ENCODE data around the gene CES2.
"Not testable (repeated sequence)": the region's sequence is repeated elsewhere in the genome, so short reads cannot be mapped to it uniquely, and the experiment has no call there.

CES2 gene

DNA sequence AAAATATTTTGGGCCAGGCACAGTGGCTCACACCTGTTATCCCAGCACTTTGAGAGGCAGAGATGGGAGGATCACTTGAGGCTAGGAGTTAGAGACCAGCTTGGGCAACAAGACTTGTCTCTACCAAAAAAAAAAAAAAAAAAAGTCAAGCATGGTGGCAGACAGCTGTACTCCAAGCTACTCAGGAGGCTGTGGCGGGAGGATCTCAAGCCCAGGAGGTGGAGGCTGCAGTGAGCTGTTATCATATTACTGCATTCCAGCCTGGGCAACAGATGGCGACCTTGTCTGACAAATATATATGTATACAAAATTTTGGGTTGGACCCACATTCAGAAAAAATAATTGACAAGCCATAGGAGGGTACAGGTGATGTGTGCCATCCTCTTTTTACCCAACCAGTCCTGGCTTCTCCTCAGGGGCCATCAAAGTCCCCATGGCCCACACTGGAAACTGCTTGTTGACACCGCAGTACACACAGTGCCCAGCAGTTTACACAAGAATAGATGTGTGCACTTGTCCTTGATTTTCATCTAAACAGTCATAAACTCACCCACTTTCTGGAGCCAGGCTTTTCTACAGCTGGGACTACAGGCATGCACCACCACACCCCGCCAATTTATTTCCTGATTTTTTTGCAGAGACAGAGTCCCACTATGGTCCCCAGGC is 1.7 kb downstream of the CES2 start:
- DNase-seq, result no peak

DNA sequence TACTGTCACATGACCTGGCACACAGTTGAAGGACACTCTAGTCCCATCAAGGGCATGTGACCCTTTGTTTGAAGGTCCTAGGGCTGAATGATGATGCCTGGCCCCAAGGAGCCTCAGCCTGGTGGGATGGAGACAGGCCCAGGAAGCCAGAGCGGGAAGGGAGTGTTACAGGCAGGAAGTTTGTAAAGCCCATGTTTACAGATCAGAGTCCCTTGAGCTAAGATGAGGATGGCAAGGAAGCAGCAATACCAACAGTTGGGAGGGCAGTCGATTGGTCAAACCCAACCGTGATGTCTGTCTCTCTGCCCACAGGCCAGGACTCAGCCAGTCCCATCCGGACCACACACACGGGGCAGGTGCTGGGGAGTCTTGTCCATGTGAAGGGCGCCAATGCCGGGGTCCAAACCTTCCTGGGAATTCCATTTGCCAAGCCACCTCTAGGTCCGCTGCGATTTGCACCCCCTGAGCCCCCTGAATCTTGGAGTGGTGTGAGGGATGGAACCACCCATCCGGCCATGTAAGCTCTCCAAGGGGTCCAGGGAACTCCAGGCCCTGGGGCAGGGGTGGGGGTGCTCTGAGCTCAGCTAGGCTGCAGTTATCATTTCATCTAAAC is 2.5 kb downstream of the CES2 start:
- no peak for DNase-seq

DNA sequence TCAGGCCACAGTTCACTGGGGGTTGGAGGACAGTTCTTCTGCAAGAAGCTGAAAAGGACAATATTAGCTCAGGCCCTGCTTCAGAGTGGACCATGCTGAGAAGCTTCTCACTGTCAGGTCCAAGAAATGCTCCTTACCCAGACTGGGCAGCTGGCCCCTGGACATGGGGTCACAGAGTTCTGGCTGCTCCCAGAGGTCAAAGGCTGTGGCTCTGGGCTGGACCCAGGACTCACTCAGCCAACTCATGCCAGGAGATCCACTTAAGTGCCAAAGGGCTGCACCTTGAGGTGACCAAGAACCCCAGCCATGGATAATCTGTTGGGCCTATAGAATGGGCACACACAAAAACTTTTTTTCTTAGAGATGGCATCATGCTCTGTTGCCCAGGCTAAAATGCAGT is 4.0 kb downstream of the CES2 start:
- no peak for DNase-seq

DNA sequence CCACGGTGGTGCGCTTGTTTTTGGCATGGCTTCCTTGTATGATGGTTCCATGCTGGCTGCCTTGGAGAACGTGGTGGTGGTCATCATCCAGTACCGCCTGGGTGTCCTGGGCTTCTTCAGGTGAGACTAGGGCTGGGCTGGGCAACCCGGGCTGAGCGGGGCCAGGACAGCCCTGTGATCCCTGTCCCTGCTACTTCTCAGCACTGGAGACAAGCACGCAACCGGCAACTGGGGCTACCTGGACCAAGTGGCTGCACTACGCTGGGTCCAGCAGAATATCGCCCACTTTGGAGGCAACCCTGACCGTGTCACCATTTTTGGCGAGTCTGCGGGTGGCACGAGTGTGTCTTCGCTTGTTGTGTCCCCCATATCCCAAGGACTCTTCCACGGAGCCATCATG is 4.9 kb downstream of the CES2 start:
- DNase-seq, result no peak

DNA sequence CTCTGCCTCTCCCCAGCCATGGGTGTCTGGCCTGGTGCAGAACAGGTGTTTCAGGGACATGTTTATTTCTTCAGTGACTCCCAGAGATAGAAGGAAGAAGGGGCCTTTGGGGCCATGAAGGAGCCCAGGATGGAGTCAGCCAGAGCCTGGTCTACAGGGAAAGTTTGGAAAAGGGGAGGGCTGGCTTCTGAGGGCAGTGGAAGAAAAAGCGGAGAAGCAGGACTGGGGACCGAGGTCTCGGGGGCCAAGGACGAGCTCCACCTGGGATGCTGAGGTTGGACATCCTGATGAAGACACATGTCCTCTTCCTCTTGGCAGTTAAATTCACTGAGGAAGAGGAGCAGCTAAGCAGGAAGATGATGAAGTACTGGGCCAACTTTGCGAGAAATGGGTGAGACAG is 7.7 kb downstream of the CES2 start:
- no peak for DNase-seq

DNA sequence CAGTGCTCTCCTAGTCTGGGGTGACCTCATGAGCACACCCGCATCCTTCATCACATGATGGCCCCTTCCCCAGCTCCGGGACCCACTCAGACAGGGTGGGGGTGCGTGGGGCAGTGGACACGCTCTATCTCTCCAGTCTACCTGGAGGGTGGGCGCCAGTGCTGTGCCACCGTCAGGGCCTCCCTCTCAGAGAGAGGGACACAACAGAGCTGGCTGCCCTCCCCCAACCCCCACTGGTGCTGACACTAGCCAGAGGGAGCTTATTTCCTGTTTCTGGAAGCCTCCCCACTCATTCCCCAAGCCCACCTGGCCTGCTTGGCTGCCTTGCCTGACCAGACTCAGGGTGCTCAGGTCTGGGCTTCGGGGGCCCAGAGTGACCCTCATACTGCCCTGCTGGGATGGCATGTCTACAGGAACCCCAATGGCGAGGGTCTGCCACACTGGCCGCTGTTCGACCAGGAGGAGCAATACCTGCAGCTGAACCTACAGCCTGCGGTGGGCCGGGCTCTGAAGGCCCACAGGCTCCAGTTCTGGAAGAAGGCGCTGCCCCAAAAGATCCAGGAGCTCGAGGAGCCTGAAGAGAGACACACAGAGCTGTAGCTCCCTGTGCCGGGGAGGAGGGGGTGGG is 8.2 kb downstream of the CES2 start:
- no peak for DNase-seq

DNA sequence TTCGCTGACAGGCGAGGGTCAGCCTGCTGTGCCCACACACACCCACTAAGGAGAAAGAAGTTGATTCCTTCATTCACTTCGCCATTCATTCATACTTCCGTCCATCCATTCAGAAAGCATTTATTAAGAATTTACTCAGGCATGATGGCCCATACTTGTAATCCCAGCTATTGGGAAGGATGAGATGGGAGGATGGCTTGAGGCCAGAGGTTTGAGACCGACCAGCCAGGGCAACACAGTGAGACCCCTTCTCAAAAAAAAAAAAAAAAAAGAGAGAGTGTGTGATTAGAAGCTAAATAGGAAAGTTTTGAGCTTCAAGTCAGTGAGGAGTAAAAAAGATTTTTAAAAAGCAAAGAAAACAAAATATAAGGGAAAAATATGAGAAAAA is 8.7 kb downstream of the CES2 start:
- DNase-seq, result no peak

DNA sequence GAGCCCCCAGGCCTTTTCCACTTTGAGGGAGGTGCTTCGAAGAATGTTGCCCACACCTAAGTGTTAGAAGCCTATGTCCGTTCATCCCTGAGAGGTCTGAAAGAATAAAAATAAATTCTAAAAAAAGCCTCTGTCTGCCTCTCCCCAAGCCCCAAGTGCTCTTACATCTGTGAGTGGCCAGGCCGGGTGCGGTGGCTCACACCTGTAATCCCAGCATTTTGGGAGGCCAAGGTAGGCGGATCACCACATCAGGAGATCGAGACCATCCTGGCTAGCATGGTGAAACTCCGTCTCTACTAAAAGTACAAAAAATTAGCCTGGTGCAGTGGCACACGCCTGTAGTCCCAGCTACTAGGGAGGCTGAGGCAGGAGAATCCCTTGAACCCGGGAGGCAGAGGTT is 9.7 kb downstream of the CES2 start:
- DNase-seq, result not testable (repeated sequence)

DNA sequence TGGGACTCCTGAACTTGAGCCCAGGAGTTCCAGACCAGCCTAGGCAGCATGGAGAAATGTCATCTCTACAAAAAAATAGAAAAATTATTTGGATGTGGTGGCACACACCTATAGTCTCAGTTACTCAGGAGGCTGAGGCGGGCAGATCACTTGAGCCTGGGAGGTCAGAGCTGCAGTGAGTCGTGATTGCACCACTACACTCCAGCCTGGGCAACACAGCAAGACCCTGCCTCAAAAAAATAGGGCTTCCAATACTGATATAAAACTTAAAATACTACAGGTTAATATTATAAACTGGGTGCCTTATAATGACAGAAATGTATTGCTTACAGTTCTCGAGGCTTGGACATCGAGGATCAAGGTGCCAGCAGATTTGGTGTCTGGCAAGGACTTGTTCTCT is 10.6 kb downstream of the CES2 start:
- DNase-seq, result no peak

DNA sequence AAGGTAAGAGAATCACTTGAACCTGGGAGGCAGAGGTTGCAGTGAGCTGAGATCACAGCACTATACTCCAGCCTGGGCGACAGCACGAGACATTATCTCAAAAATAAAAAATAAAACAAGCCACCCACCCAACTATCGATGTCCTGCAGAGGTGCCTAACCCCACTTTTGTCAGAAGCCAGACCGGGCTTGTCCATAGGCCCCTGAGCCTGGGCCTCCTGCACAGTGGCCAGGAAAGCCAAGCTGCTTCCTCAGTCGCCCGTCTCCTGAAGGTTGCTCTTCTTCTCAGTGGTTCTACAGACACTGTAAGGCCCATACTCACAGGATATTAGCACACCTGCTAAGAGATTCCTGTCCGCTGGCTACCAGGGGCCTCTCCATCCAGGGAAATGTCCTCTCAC is 11.2 kb downstream of the CES2 start:
- DNase-seq, result no peak

DNA sequence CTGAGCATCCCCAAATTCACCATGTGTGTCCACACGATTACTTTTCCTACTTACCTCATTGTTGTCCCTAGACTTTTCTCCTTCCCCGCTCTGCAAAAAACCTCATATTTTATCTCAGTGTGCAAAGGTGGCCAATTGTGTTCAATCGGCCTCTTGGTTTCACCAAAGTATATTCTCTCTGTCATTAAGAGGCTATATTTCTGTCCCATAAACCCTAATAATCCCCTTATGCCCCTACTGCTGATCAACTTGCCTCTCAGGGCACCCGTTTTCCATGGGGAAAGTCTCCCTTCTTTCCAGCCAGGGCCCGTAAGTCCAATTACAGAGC is 11.6 kb downstream of the CES2 start:
- no peak for DNase-seq

DNA sequence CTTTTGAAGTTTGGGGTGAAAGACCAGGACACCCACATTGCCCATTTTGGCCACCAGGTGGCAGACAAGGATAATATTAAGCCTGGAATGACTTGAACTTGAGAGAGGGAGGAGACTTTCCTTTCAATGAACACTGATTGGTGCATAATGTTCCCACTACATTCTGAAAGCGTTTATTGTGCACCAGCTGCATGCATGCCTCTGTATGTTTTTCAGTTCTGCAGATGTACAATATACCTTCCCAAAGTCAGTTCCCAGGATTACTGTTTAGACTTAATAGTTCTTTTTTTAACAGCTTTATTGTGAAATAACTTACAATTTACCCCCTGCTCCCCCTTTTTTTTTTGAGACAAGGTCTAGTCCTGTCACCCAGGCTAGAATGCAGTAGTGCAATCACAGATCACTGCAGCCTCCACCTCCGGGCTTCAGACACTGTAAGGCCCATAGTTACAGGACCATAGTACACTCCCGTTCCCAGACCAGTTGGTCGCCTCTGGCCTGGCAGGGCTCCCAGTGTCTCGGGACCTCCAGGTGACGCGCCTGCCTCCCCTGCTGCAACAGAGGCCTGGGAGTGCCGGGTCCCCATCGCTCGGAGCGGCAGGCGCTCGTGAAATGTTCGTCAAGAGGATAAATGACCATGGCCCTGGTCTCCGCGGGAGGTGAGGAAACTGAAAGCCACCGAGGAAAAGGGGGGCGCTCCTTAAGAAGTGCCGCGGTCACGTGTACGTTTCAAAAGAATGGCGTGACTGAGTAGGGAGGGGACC is 12.2 kb downstream of the CES2 start:
- DNase-seq, result peak; percentile 29

DNA sequence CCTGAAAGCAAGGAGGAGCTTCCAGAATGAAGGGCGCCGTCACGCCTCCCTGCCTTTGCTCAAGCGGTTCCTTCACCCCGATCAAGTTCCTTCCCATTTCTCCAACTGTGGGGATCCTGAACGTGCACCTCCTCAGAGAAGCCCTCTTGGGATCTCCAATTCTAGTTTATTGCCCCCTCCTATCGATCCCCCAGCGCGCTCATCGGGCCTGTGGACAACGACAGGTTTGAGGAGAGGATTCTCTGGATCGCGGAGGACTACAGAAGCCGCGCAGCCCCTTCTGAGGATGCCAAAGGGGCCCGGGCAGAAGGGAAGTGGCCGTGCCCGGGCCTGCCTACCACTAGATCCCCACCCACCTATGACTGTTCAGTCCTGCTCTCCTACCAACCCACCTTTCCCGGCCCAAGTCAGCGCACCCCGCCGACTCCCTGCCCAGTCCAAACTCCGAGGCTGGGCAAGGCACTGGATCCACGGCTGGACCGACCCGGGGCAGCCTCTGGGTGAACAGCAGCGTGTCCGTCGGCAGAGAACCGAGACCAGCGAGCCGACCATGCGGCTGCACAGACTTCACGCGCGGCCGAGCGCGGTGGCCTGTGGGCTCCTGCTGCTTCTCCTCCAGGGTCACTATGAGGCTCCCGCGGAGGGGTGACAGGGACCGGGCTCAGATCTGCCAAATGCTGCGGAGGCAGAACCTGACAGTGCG is 13.0 kb downstream of the CES2 start:
- DNase-seq, result no peak

DNA sequence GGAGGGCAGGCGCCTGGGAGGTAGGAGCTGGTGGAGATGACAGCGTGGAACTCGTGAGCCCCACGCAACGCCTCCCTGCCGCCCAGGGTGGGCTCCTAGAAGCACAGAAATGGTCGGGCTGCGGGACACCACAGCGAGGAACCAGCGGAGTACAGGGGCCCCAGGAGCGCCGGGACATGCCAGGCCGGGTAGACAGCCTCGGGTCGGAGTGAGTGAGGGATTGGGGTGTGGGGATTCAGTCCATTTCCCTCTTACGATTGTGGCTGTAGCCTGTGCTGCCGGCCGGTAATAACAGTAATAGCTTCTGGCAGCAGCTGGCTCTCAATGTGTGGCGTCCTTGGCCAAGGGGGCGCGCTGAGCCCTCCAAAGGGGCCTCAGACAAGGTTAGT is 13.5 kb downstream of the CES2 start:
- no peak for DNase-seq

DNA sequence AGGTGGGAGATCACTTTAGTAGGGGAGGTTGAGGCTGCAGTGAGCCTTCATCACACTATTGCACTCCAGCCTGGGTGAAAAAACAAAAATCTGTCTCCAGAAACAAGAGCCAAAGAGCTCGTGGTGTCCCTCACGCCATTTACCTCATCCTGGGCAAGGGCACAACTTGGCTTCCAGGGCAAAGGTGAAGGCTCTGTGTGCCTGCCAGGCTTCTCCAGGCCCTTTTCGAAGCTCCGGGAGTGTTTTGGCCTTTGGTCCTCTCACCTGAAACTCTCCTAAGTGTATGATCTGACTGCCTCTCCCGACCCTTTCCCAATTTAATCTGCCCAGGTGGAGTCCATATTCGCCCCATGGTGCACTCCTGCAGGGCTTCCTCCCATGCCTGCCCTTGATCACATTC is 14.2 kb downstream of the CES2 start:
- DNase-seq, result no peak

DNA sequence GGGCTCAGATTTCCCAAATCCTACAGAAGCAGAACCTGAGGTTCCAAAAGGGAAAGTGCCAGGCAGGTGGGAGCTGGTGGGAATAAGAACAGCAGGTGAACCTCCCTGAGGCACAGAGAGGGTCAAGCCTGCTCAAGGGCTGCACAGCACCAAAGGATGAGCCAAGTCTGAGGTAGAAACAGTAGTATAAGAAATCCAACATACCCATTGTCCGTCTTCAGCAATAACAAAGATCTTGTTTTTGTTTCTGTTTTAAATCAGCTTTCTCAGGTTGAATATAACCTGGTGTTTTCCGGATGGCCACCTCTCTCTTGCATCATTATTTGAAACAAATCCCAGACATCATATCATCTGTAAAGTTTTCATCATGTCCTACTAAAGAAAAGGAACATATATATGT is 15.1 kb downstream of the CES2 start:
- DNase-seq, result no peak

DNA sequence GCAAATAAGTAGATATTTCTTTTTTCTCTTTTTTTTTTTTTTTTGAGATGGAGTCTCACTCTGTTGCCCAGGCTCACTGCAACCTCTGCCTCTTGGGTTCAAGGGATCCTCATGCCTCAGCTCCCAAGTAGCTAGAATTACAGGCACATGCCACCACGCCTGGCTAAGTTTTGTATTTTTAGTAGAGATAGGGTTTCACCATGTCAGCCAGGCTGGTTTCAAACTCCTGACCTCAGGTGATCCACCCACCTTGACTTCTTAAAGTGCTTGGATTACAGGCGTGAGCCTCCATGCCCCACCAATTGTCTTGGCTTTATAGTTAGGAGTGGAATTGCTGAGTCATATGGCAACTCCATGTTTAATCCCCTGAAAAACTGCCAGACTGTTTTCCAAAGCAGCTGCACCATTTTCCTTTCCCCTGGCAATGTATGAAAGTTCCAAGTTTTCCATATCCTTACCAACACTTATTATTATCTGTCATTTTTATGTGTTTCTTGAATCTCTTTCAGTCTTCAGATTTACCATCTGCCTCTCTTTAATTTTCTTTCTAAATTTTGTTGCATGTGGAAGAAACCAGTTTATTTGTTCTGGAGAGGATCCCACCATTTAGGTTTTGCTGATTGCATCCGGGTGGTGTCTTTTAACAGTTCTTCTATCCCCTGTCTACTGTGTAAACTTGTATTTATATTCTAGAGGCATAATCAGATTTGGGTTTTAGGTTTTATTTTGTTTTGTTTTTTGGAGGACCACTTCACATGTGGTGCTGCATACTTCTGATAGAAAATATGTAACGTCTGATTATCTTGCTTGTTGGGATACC is 15.9 kb downstream of the CES2 start:
- no peak for DNase-seq

DNA sequence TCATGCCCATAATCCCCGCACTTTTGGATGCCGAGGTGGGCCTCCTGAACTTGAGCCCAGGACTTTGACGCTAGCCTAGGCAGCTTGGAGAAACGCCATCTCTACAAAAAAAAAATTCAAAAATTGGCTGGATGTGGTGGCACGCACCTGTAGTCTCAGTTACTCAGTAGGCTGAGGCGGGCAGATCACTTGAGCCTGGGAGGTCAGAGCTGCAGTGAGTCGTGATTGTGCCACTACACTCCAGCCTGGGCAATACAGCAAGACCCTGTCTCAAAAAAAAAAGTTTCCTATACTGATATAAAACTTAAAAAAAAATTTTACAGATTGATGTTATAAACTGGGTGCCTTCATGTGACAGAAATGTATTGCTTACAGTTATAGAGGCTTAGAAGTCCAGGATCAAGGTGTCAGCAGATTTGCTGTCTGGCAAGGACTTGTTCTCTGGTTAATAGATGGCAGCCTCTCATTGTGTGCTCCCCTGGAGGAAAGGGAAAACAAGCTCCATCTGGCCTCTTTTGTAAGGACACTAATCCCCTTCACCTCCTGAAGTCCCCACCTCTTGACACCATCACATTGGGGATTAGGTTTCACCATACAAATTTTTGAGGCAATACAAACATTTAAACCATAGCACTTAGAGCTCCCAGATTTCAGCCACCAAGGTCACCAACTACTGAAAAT is 17.3 kb downstream of the CES2 start:
- no peak for DNase-seq

DNA sequence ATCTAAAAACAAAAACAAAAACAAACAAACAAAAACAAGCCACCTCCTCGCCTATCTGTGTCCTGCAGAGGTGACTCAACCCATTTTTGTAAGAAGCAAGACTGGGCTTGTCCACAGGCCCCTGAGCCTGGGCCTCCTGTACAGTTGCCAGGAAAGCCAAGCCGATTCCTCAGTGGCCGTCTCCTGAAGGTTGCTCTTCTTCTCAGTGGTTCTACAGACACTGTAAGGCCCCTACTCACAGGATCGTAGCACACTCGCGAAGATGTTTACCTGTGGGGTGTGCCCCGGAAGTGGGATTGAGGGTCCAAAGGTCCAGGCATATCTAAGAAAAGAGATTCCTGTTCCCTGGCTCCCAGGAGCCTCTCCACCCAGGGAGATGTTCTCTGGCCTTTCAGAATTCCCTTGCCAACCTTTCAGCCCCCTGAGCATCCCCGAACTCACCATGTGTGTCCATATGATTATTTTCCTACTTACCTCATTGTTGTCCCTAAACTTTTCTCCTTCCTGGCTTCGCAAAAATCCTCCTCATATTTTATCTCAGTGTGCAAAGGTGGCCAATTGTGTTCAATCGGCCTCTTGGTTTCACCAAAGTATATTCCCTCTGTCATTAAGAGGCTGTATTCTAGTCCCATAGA is 18.3 kb downstream of the CES2 start:
- no peak for DNase-seq

DNA sequence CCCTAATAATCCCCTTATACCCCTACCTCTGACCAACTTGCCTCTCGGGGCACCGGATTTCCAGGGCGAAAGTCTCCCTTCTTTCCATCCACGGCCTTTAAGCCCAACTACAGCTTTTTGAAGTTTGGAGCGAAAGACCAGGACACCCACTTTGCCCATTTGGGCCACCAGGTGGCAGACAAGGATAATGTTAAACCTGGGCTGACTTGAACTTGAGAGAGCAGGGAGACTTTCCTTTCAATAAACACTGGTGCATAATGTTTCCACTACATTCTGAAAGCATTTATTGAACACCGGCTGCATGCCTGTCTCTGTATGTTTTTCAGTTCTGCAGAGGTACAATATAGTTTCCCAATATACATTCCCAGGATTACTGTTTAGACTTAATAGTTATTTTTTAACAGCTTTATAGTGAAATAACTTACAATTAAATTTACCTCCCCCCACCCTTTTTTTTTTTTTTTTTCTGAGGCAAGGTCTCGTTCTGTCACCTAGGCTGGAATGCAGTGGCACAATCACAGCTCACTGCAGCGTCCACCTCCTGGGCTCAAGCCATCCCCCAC is 18.9 kb downstream of the CES2 start:
- DNase-seq, result no peak
